Fibroblast of mammary gland (primary cell): ENCODE results near the gene RPS6KA4.

Source experiments
- DNase-seq: peaks from one replicate; pipeline ENCODE4 v3.0.0-alpha.2; 2010; ENCODE audit warnings: low read depth
- H3K4me3 ChIP-seq: 2 replicates; pipeline ENCODE4 v1.5.1; 2011; ENCODE audit warnings: low read depth, mild to moderate bottlenecking, low read length, moderate library complexity; ENCODE audit not compliant: control insufficient read depth
- TF ChIP-seq, protein P1 (sequence below): conservative IDR thresholded peaks from 2 replicates; pipeline ENCODE4 v1.5.1; 2011; ENCODE audit warnings: low read depth, low read length, inconsistent platforms; ENCODE audit not compliant: control insufficient read depth, insufficient read depth

Gene RPS6KA4

DNA sequence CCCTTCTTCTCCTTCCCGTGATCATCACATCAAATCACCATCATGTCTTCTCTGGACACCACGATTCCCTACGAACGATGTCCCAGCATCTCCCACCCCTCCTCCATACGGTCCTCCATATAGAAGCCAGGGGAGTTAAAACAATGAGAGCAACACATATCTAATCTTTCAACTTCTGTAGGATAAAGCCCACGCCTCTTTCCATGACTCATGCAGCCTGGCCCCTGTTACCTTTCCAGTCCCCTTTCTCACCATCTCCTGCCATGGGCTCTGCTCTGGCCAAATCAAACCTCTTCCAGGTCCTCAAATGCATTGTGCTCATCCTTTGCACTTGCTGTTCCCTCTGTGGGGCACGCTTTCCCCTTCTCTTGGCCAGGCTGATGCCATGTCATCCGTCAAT, 23.6 kb downstream of the RPS6KA4 start:
- TF ChIP-seq, protein P1, sequence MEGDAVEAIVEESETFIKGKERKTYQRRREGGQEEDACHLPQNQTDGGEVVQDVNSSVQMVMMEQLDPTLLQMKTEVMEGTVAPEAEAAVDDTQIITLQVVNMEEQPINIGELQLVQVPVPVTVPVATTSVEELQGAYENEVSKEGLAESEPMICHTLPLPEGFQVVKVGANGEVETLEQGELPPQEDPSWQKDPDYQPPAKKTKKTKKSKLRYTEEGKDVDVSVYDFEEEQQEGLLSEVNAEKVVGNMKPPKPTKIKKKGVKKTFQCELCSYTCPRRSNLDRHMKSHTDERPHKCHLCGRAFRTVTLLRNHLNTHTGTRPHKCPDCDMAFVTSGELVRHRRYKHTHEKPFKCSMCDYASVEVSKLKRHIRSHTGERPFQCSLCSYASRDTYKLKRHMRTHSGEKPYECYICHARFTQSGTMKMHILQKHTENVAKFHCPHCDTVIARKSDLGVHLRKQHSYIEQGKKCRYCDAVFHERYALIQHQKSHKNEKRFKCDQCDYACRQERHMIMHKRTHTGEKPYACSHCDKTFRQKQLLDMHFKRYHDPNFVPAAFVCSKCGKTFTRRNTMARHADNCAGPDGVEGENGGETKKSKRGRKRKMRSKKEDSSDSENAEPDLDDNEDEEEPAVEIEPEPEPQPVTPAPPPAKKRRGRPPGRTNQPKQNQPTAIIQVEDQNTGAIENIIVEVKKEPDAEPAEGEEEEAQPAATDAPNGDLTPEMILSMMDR: no peak
- H3K4me3 ChIP-seq: no peak overlapping the region
- DNase-seq: no peak

DNA sequence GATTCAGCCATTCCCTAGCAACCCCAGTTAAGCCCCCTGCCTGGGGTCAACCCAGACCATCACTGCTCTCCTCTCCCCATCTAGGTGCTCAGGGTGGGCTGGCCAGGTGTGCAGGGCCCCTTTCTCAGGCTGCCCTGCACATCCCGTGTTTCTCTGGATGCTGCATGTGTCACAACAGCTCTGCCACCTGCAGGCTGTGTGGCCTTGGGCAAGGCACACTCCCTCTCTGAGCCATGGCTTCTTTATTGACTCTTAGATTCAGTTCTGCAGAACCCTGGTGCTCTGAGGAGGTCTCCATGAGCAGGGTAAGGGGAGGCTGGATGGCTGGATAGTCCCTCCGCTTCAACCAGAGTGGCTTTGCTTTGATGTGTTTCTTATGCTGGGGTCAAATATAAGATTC, 24.6 kb downstream of the RPS6KA4 start:
- no peak for DNase-seq
- TF ChIP-seq, protein P1: no peak
- no peak overlapping the region for H3K4me3 ChIP-seq

DNA sequence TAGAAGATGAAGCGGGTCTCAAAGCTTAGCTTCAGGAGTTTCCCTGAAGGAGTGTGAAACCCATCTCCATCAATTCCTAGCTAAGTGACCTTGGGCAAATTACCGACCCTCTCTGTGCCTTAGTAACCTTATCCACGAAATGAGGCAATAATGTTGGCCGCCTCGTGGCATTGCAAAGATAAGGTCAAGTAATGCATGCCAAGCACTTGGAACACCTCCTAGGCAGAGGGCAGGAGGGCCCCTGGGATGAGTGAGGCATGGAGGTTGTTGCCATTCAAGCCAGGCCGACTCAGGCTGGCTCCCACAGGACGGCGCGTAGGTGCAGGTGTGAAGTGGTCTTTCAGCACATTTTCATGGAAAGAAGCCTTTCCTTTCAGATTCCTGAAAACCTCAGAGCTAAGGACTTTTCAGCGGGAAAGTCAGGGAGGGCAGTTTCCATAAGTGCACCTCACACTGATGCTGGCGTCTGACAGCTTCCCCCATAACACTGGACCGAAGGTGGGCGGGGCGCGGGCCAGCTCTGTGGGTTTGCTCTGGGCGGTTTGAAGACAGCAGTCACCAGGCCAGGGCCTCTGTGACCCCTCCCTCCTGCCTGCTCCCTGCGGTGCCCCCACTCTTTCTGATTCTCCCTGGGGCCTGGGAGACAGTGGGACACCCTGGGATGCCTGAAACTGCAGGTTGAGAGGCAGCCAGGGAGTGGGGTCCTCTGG, 25.2 kb downstream of the RPS6KA4 start:
- TF ChIP-seq, protein P1: no peak
- DNase-seq: no peak
- no peak overlapping the region for H3K4me3 ChIP-seq

DNA sequence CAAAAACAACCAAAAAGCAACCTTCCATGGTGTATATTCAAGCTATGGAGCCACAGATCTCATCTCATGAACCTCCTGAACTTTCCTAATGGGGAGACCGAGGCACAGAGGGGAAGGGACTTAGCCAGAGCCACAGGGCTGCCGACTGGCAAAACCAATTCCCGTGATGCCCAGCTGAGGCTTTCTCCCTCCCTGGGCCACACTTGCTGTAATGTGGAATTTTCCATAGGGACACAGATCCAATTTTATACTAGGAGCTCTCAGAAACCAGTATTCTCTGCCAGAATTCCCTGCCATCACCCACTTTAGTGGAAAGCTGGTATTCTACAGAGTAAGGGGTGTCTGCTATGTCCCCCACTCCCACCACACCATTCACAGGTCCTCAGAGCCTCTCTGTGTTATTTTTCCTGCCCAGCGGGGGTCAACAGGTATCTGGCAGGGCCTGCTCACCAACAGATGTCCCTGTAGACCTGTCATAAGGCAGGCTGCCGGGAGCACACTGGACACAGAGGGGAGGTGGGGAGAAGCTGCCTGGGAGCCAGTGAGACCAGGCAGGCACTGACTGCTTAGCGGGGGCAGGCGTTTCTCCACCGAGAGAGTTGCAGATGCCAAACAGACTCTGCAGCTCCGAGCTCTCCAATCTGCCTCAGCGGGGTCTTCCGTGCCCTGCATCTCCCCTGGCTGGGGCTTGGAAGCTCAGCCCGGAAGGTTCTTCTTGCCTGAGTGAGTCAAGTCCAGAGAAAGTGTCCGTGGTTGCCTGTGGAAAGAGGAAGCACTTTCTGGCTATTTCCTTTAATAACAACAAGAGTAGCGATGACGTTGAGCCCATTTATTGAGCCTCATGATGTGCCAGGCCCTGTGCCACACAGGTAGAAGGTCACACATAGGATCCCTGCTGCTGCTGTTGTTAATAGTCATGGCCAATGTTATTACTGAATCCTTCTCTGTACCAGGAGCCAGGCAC, 26.3 kb downstream of the RPS6KA4 start:
- H3K4me3 ChIP-seq: no peak overlapping the region
- no peak for DNase-seq
- TF ChIP-seq, protein P1: no peak

DNA sequence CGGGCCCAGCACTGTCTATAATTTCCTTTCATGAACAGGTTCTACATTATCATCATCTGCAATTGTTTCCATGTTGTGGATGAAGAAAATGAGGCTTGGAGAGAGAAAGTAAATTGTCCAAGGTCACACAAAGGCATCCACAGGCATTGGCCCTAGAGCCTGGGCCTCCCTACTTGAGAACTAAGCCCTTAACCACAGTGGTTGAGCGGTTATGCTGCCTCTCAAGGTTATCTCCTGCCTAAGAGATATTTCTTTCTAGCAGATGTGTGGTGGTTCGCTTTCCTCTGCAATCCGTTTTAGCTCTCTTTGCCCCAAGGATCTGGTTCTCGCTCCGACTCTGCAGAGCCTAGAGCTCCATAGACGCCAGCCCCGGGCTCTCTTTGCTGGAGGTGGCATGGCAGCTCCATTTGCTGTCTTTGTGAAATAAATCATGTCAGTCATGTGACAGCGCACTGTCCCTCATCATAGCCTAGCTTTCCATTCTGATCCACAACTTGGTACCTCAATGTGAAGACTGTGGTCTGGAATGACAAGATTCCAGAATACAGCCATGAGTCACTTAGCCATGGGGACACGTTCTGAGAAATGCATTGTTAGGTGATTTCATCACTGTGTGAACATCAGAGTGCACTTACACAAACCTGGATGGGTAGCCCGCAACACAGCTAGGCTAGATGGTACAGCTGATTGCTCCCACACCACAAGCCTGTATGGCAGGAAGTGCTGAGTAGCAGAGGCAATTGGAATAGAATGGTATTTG, 27.2 kb downstream of the RPS6KA4 start:
- DNase-seq: peak; percentile 14
- TF ChIP-seq, protein P1: no peak
- H3K4me3 ChIP-seq: no peak overlapping the region

DNA sequence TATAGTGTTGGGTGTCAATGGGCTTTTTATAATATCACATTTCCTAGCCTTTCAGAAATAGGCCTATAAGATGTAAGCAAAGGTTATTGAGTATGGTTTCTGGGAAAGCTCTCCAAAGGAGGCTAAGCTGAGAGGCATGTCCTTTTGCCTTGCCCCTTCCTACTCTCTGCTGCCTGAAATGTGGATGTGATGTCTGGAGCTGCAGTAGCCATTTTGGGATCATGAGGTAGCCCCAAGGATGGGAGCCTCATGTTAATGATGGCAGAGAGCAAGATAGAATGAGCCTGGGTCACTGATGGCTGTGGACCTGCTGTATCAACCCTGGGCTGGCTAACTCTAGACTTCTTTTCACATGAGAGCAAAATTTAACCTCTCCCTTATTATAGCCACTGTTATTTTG, 29.0 kb downstream of the RPS6KA4 start:
- TF ChIP-seq, protein P1: no peak
- H3K4me3 ChIP-seq: no peak overlapping the region
- DNase-seq: no peak
